GM19467 (cell line): ENCODE data around the gene CRELD1.
"Not testable (repeated sequence)": the region's sequence is repeated elsewhere in the genome, so short reads cannot be mapped to it uniquely, and the experiment has no call there.

Source experiments
- ATAC-seq: cut with Tn5 transposase; IDR thresholded peaks from one replicate; pipeline ENCODE4 v1.9.1; 2021; ENCODE audit warnings: mild to moderate bottlenecking, moderate library complexity; ENCODE audit not compliant: unreplicated experiment

Gene CRELD1

GRCh38 chr3:9933561-9934234, at the start of gene CRELD1:
Gene CRELD1 (plus strand): TSS chr3:9933834. CDS start chr3:9934439, 605 bp downstream.
- peak; percentile 89 for ATAC-seq

- no peak for ATAC-seq
Measured at GRCh38 chr3:9884555-9885165, 49.0 kb upstream of the CRELD1 start.

GRCh38 chr3:9886328-9886727, 47.3 kb upstream of the CRELD1 start:
- no peak for ATAC-seq

- no peak for ATAC-seq
Measured at GRCh38 chr3:9887480-9887879, 46.2 kb upstream of the CRELD1 start.

- ATAC-seq, result no peak
Measured at GRCh38 chr3:9888540-9888939, 45.1 kb upstream of the CRELD1 start.

- ATAC-seq, result no peak
Measured at GRCh38 chr3:9889405-9889804, 44.2 kb upstream of the CRELD1 start.

GRCh38 chr3:9890249-9891071, 43.2 kb upstream of the CRELD1 start, which contains the start of gene JAGN1:
Gene JAGN1 (plus strand): TSS chr3:9890610. CDS start chr3:9890723, 113 bp downstream.
- peak; percentile 74 for ATAC-seq

GRCh38 chr3:9891072-9891622, 42.5 kb upstream of the CRELD1 start:
- no peak for ATAC-seq

- ATAC-seq, result no peak
Measured at GRCh38 chr3:9893739-9894138, 39.9 kb upstream of the CRELD1 start.

GRCh38 chr3:9895715-9896114, 37.9 kb upstream of the CRELD1 start:
- ATAC-seq, result not testable (repeated sequence)

- ATAC-seq, result not testable (repeated sequence)
Measured at GRCh38 chr3:9896755-9897407, 36.8 kb upstream of the CRELD1 start.

- peak; percentile 57 for ATAC-seq
Measured at GRCh38 chr3:9897408-9898372, 35.9 kb upstream of the CRELD1 start.

- ATAC-seq, result no peak
Measured at GRCh38 chr3:9898467-9899241, 35.0 kb upstream of the CRELD1 start.

GRCh38 chr3:9899289-9899791, 34.3 kb upstream of the CRELD1 start:
- no peak for ATAC-seq

GRCh38 chr3:9900965-9901415, 32.6 kb upstream of the CRELD1 start:
- ATAC-seq, result not testable (repeated sequence)

- no peak for ATAC-seq
Measured at GRCh38 chr3:9901967-9902366, 31.7 kb upstream of the CRELD1 start.

- ATAC-seq, result no peak
Measured at GRCh38 chr3:9902372-9903237, 31.0 kb upstream of the CRELD1 start, which contains the start of gene IL17RE. Gene IL17RE (plus strand): TSS chr3:9902848. CDS start chr3:9902933, 85 bp downstream.

- ATAC-seq, result no peak
Measured at GRCh38 chr3:9903238-9903624, 30.4 kb upstream of the CRELD1 start.
